Ishikawa (cell line): ENCODE measurements around the gene SLC25A44.

Experiments used
- CEBPB ChIP-seq: IDR thresholded peaks from 2 replicates; pipeline ENCODE4 v1.6.1; 2012
- CREB1 ChIP-seq: IDR thresholded peaks from 2 replicates; pipeline ENCODE4 v1.6.1; 2012; ENCODE audit warnings: low read depth
- EGR1 ChIP-seq: IDR thresholded peaks from 2 replicates; pipeline ENCODE4 v1.6.1; 2012
- EP300 ChIP-seq: IDR thresholded peaks from 2 replicates; pipeline ENCODE4 v1.6.1; 2012; ENCODE audit warnings: borderline replicate concordance
- FOXM1 ChIP-seq: IDR thresholded peaks from 2 replicates; pipeline ENCODE4 v1.6.1; 2012; ENCODE audit warnings: low read depth, borderline replicate concordance
- NFIC ChIP-seq: IDR thresholded peaks from 2 replicates; pipeline ENCODE4 v1.6.1; 2012
- RAD21 ChIP-seq: IDR thresholded peaks from 2 replicates; pipeline ENCODE4 v1.6.1; 2012; ENCODE audit warnings: low read depth
- TAF1 ChIP-seq: IDR thresholded peaks from 2 replicates; pipeline ENCODE4 v1.6.1; 2012; ENCODE audit warnings: low read depth, mild to moderate bottlenecking
- TCF12 ChIP-seq: IDR thresholded peaks from 2 replicates; pipeline ENCODE4 v1.6.1; 2012; ENCODE audit warnings: low read depth
- TEAD4 ChIP-seq: IDR thresholded peaks from 2 replicates; pipeline ENCODE4 v1.6.1; 2012
- YY1 ChIP-seq: IDR thresholded peaks from 2 replicates; pipeline ENCODE4 v1.6.1; 2012; ENCODE audit warnings: low read depth
- ZBTB7A ChIP-seq: IDR thresholded peaks from 2 replicates; pipeline ENCODE4 v1.6.1; 2012; ENCODE audit warnings: low read depth
- TF ChIP-seq, protein P1 (sequence below): IDR thresholded peaks from 2 replicates; pipeline ENCODE4 v1.6.1; 2012
- TF ChIP-seq, protein P2 (sequence below): IDR thresholded peaks from 2 replicates; pipeline ENCODE4 v1.6.1; 2012; ENCODE audit warnings: low read depth, mild to moderate bottlenecking
- TF ChIP-seq, protein P3 (sequence below): IDR thresholded peaks from 2 replicates; pipeline ENCODE4 v1.6.1; 2012

The SLC25A44 gene

DNA sequence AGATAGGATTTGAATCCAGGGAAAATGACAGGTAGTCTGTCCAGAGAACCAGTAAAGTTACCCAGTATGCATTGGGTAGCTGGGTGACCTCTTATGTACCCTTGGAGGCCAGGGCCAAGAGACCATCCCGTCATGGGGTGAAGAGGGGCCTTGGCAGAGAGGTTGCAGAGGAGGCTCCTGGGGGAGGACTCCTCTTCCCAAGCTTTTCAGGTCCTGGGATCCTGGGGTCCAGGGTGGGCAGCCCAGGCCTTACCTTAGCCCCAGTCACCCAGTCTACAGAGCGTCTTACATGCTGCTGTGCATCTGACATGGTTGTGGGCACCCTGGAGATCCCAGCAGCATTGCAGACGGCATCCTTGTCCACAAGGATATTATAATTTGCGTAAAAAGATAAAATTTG lies 32.9 kb downstream of the SLC25A44 start:
- no peak for TF ChIP-seq CEBPB
- TF ChIP-seq CREB1 = no peak
- TF ChIP-seq ZBTB7A = no peak
- TF ChIP-seq TAF1 = no peak
- TF ChIP-seq, protein P1, sequence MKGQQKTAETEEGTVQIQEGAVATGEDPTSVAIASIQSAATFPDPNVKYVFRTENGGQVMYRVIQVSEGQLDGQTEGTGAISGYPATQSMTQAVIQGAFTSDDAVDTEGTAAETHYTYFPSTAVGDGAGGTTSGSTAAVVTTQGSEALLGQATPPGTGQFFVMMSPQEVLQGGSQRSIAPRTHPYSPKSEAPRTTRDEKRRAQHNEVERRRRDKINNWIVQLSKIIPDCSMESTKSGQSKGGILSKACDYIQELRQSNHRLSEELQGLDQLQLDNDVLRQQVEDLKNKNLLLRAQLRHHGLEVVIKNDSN = no peak
- no peak for TF ChIP-seq EGR1
- no peak for TF ChIP-seq RAD21
- TF ChIP-seq, protein P2, sequence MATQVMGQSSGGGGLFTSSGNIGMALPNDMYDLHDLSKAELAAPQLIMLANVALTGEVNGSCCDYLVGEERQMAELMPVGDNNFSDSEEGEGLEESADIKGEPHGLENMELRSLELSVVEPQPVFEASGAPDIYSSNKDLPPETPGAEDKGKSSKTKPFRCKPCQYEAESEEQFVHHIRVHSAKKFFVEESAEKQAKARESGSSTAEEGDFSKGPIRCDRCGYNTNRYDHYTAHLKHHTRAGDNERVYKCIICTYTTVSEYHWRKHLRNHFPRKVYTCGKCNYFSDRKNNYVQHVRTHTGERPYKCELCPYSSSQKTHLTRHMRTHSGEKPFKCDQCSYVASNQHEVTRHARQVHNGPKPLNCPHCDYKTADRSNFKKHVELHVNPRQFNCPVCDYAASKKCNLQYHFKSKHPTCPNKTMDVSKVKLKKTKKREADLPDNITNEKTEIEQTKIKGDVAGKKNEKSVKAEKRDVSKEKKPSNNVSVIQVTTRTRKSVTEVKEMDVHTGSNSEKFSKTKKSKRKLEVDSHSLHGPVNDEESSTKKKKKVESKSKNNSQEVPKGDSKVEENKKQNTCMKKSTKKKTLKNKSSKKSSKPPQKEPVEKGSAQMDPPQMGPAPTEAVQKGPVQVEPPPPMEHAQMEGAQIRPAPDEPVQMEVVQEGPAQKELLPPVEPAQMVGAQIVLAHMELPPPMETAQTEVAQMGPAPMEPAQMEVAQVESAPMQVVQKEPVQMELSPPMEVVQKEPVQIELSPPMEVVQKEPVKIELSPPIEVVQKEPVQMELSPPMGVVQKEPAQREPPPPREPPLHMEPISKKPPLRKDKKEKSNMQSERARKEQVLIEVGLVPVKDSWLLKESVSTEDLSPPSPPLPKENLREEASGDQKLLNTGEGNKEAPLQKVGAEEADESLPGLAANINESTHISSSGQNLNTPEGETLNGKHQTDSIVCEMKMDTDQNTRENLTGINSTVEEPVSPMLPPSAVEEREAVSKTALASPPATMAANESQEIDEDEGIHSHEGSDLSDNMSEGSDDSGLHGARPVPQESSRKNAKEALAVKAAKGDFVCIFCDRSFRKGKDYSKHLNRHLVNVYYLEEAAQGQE = no peak
- TF ChIP-seq NFIC = no peak
- no peak for TF ChIP-seq TCF12
- TF ChIP-seq EP300 = no peak
- TF ChIP-seq TEAD4 = no peak
- no peak for TF ChIP-seq FOXM1
- TF ChIP-seq, protein P3, sequence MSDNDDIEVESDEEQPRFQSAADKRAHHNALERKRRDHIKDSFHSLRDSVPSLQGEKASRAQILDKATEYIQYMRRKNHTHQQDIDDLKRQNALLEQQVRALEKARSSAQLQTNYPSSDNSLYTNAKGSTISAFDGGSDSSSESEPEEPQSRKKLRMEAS = no peak
- TF ChIP-seq YY1 = no peak

DNA sequence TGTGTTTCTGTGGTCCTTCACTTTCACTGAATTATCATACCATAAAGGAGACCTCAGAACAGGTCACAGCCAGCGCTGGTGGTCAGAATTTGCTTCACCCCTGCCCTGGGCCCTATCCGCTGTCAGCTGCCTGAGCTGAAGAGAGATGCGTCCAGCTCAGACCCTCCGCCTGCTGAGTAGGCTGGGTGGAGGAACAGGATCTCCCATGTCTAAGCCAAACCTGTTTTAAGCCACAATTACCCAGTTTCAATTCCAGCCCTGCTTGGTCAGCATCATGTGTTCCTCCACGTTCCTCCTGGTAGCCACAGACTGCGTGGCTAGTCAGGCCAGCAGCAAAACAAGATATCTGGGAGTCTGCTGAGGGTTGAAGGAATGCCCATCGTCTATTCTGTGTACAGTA lies 34.6 kb downstream of the SLC25A44 start:
- TF ChIP-seq NFIC (no peak), CEBPB (no peak), TAF1 (no peak), CREB1 (no peak), FOXM1 (no peak), EP300 (no peak), TEAD4 (no peak), TCF12 (no peak), YY1 (no peak), ZBTB7A (no peak), RAD21 (no peak), EGR1 (no peak)
- TF ChIP-seq, protein P2 = no peak
- TF ChIP-seq, protein P1 = no peak
- TF ChIP-seq, protein P3 = no peak

DNA sequence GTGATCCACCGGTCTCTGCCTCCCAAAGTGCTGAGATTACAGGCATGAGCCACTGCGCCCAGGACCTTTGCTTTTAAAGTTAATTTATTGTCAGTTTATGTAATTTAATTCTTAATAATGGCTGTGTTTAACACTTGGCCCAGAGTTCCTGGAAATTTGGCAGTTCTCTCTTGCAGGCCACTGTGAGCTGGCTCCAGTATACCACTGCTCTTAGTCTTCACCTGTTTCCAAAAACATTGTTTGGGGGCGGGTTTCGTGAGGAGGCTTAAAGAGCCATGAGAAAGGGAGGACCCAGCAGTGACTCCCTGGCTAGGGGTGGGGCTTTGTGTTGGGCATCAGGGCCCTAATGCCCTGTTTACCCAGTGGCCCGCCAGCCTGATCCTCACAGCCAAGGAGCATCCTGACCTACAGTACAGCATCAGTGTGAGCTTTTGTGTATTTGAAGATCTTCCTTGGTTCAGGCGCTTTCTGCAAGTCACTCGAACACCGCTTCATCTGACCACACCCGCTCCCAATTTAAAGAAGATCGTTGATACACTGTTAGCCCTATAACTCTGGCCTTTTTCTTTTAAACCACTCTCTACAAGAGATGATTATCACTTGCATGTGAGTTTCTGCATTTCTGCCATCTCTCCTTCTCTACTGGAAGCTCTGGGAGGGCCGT lies 36.0 kb downstream of the SLC25A44 start:
- no peak for TF ChIP-seq NFIC
- TF ChIP-seq, protein P1 = no peak
- no peak for TF ChIP-seq FOXM1
- TF ChIP-seq ZBTB7A = no peak
- no peak for TF ChIP-seq YY1
- TF ChIP-seq TEAD4 = no peak
- TF ChIP-seq EP300 = no peak
- TF ChIP-seq EGR1 = no peak
- TF ChIP-seq RAD21 = no peak
- no peak for TF ChIP-seq CEBPB
- TF ChIP-seq, protein P3 = no peak
- TF ChIP-seq TAF1 = no peak
- no peak for TF ChIP-seq TCF12
- TF ChIP-seq, protein P2 = no peak
- TF ChIP-seq CREB1 = no peak
